LNCAP (cell line): Measurements from ENCODE around the gene SCNN1A.

ENCODE experiments used
- TF ChIP-seq, protein P1 (sequence below): fragments of 450-650 bp; IDR thresholded peaks from 2 replicates; pipeline ENCODE4 v1.5.1; 2017; ENCODE audit warnings: mild to moderate bottlenecking

The SCNN1A gene

DNA sequence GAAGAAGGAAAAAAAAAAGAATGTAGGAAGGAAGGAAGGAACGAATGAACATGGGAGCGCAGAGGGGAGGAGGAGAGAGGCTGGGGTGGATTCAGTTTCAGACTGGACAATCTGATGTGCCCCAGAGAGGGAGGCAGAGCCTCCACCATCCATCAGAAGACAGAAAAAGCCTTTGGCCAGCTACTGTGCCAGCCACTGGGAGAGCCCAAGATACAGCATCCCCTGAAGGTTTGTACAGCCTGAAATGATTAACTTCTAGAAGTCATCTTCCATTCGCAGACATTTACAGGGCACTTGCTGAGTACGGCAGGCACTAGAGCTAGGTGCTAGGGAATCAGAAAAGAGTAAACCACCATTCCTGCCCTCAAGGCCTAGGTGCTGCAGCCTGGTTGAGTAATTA, 55.9 kb downstream of the SCNN1A start:
- TF ChIP-seq, protein P1, sequence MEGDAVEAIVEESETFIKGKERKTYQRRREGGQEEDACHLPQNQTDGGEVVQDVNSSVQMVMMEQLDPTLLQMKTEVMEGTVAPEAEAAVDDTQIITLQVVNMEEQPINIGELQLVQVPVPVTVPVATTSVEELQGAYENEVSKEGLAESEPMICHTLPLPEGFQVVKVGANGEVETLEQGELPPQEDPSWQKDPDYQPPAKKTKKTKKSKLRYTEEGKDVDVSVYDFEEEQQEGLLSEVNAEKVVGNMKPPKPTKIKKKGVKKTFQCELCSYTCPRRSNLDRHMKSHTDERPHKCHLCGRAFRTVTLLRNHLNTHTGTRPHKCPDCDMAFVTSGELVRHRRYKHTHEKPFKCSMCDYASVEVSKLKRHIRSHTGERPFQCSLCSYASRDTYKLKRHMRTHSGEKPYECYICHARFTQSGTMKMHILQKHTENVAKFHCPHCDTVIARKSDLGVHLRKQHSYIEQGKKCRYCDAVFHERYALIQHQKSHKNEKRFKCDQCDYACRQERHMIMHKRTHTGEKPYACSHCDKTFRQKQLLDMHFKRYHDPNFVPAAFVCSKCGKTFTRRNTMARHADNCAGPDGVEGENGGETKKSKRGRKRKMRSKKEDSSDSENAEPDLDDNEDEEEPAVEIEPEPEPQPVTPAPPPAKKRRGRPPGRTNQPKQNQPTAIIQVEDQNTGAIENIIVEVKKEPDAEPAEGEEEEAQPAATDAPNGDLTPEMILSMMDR = no peak

DNA sequence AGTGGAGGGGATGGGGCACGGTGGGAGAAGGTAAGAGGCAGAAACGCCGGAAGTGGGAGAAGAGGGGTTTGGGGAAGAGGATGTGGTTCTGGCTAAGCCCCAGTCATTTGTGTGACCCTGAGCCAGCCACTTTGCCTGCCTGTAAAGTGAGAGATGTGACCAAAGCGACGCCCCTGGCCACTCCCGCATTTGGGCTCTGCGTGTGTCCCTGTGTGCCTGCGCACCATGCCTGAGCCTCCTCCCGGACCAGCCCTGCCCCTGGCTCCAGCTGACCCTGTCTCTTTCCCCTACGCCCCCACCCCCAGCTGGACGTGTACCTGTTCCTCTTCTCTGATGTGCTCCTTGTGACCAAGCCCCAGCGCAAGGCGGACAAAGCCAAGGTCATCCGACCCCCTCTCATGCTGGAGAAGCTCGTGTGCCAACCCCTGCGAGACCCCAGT, 56.9 kb downstream of the SCNN1A start:
- TF ChIP-seq, protein P1 = no peak

DNA sequence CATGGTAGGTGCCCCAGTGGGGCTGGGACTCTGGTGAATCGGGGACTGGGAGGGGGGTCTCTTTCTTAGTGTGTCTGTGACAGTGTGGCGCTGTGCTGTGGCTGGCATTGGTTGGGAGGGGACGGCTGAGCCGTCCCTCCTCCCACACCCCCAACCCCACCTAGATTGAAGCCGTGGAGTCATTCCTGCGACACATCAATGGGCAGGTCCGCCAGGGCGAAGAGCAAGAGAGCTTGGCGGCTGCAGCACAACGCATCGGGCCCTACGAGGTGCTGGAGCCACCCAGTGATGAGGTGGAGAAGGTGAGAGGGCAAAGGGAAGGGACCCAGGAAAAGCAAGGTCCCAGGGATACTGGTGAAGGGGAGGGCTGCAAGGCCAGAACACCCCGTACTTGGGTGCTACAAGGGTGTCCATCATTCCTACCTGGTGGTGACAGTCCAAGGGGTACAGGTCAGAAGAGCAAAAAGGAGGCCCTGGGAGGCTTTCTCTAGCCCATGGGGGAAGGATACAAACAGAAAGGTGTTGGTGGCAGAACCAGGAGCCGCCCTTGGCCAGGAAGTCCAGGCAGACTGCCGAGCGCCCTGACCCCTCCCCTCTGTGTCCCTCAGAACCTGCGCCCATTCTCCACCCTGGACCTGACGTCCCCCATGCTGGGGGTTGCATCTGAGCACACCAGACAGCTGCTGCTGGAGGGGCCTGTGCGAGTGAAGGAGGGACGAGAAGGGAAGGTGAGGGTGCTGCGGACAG, 57.5 kb downstream of the SCNN1A start:
- TF ChIP-seq, protein P1 = no peak

DNA sequence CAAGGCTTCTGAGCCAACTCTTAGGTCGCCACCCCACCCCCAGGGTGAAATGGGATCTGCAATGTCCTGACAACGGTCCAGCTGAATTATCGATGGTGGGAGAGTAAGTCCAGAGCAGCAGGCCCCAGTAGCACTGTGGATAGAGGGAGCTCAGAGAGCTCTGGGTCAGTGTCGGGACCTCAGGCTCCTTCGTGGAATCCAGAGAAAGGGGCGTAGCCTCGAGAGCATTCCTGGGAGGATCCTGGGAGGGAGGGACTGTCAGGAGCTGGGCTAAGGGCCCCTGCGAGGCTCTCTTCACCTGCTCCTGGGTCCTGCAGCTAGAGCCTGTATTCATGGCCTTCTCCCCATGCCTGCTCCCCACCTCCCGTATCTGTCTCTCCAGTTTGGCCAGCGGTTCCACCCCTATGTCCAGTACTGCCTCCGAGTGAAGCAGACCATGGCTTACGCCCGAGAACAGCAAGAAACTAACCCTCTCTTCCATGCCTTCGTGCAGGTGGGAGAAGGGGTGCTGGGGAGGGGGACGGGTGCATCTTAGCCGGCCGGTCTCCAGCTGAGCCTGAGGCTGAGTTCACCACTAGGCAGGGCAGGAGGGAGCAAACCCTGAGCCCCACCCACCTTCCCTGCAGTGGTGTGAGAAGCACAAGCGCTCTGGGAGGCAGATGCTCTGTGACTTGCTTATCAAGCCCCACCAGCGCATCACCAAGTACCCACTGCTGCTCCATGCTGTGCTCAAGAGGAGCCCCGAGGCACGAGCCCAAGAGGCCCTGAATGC, 58.3 kb downstream of the SCNN1A start:
- TF ChIP-seq, protein P1 = no peak

DNA sequence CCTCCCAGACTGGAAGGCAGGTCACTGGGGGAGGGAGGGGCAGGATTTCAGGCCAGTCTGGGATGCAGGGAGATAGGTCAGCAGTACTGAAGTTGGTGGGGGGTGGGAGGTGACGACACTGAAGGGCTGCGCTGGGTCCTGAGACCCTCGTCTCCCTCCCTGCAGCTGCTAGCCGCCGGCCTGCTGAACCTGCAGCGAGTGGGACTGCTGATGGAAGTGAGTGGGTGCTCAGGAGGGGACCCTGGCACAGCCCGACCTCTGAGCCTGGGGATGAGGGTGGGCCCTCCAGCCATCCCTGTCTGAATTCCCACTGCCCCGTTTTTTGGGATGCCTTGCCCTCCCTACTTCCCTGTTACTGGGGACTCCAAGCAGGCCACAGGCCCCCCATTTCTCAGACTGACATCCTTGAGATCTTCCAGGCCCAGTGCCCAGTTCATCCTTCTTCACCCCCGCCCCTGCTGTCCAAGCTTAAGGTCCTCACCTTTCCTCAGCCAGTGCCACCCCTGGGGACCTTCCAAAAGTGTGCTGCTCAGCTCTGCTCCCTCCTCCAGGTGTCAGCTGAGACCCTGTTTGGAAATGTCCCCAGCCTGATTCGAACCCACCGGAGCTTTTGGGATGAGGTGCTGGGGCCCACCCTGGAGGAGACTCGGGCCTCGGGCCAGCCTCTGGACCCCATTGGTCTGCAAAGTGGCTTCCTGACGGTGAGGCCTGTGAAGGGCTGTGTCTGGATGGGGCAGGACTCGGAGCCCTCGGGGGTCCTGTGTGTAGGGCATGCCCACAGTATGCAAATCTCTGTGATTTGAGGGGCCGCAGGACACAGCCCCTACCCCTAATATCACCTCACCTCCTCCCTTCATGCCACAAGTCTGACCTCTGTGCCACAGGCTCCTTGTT, 59.4 kb downstream of the SCNN1A start:
- TF ChIP-seq, protein P1 = no peak

DNA sequence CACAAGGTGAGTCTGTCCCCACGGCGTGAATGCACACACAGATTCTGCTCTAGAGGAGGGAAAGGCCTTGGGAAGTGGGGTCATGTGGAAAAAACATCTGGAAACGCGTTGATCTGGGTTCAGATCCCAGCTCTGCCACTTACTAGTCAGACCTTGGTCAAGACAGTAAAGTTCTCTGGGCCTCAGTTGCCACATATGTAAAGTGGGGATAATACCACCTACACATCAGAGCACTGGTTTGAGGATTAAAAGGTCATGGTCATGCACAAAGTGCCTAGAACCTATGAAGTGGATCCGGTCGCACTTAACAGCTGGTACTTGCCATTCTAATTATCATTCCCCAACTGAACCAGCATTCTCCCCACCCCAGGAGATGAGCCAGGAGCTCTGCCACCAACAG, 60.2 kb downstream of the SCNN1A start:
- TF ChIP-seq, protein P1 = no peak

DNA sequence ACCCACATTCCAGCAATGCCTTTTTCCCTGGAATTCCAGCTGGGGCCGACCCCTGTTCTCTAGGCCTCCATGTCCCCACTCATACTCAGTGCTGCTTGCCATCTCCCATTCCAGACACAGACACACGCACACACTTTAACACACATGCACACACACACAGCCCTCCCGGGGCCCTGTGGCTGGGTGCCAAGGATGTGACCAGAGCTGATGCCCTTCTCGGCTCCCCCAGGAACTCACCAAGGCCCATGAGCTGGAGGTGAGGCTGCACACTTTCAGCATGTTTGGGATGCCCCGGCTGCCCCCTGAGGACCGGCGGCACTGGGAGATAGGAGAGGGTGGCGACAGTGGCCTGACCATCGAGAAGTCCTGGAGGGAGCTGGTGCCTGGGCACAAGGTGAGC, 60.6 kb downstream of the SCNN1A start:
- TF ChIP-seq, protein P1 = no peak
